Aorta (tissue), 5 donors: ENCODE measurements around the gene SHC1. TPM values are rescaled to one million over a fixed set of nuclear protein-coding genes. Genes with fewer than 3 reads are reported as not detected.
A peak's percentile ranks its signal among the peaks of the same experiment; 100 is the strongest.

Experiments used
- ATAC-seq: fragments of 200-7000 bp; cut with Tn5 transposase; one replicate; pipeline ENCODE4 v1.9.1; 2022; ENCODE audit warnings: moderate library complexity; ENCODE audit not compliant: low FRiP score
- DNase-seq, 2 donors: peaks; one replicate each; pipeline ENCODE4 v3.0.0-alpha.2; 2020
- H3K27ac ChIP-seq, 2 donors: one replicate each; pipeline ENCODE4 v1.5.1; 2013; ENCODE audit warnings: low read length in 2 of 2, mild to moderate bottlenecking in 2 of 2, moderate library complexity in 2 of 2, control low read depth in 1 of 2, inconsistent platforms in 1 of 2, low read depth in 1 of 2
- H3K27me3 ChIP-seq, 2 donors: one replicate each; pipeline ENCODE4 v1.6.1; 2013; ENCODE audit warnings: control low read depth in 1 of 2, low read length in 1 of 2, mild to moderate bottlenecking in 1 of 2, moderate library complexity in 1 of 2; ENCODE audit not compliant: insufficient read depth in 2 of 2, control insufficient read depth in 1 of 2
- H3K36me3 ChIP-seq, 2 donors: one replicate each; pipeline ENCODE4 v1.6.1; 2013; ENCODE audit warnings: control low read depth in 1 of 2, low read length in 1 of 2, mild to moderate bottlenecking in 1 of 2; ENCODE audit not compliant: insufficient read depth in 2 of 2, control insufficient read depth in 1 of 2
- H3K4me1 ChIP-seq, 2 donors: one replicate each; pipeline ENCODE4 v1.6.1; 2013; ENCODE audit warnings: low read length in 2 of 2, control low read depth in 1 of 2, mild to moderate bottlenecking in 1 of 2, moderate library complexity in 1 of 2; ENCODE audit not compliant: insufficient read depth in 2 of 2, control insufficient read depth in 1 of 2
- H3K4me3 ChIP-seq, 2 donors: one replicate each; pipeline ENCODE4 v1.5.1; 2013; ENCODE audit warnings: low read length in 2 of 2, control low read depth in 1 of 2, mild to moderate bottlenecking in 1 of 2
- H3K9me3 ChIP-seq: one replicate; pipeline ENCODE4 v1.6.1; 2013; ENCODE audit warnings: mild to moderate bottlenecking, low read length; ENCODE audit not compliant: control insufficient read depth
- WGBS, 2 donors: extraction: QIAGEN DNeasy Blood & Tissue Kit; methylation state at CpG; one replicate each; pipeline ENCODE4 v1.1.7; 2013; 5-methylcytosine and 5-hydroxymethylcytosine counted together
- intact Hi-C, 2 donors: fragments of 100-400 bp; cut with DNase I; formaldehyde crosslinking; loops; one replicate each; pipeline versions ENCODE4 v1.14.2 to v1.15.0; 2022
- polyA plus RNA-seq, 2 donors: library from polyadenylated mRNA; stranded (reverse); fragments of 200-250 nt; gene quantifications; one replicate each; pipeline ENCODE4 v1.2.3, GENCODE V29; 2013
- total RNA-seq, 2 donors: library from RNA; stranded (reverse); fragmentation: NEBNext Ultra II Directional; extraction: Animal tissue kit (Norgen Biotek cat#: 25700); gene quantifications; one replicate each; pipeline ENCODE4 v1.2.1, GENCODE V29; 2021
- donor health status: healthy with polysubstance abuse.
- donor health status: Bipolar disorder and iron deficiency.
- donor health status: DM: no; HTN: no; CAD: no.
- donor health status: DM: no; HTN: no; CAD: no.
- donor health status: DM: yes; HTN: yes; CAD: no.

The SHC1 gene
- total and polyA plus RNA-seq, 4 donors, result 39.1 to 182 (median 172) TPM

GRCh38 chr1:154960446-154961136 is 10.0 kb downstream of the SHC1 start:
- Histone ChIP-seq H3K4me1 (no peaks in the 10 kb centered on the region), H3K9me3 (no peaks in the 10 kb centered on the region)
- intact Hi-C loops, result no loop called here

GRCh38 chr1:154959426-154959780 is 11.1 kb downstream of the SHC1 start:
- intact Hi-C loops, result loop anchor here in 1 of 2 donors (5.0 kb wide), 1 partner anchor 58 kb away; no protein-coding TSS in a partner anchor
- Histone ChIP-seq H3K4me3 (no peak overlapping the region), H3K9me3 (no peaks in the 10 kb centered on the region), H3K27ac (no peak overlapping the region), H3K4me1 (no peaks in the 10 kb centered on the region), H3K27me3 (no peaks in the 10 kb centered on the region), H3K36me3 (peaks cover 0 to 2% of the 10 kb centered on the region in 2 donors)
- 89 to 92% methylated on average over 7 of the region's 7 CpGs for WGBS, 2 donors
- no peak for ATAC-seq
- DNase-seq, result peak in 1 of 2 donors; percentile 48

More at GRCh38 chr1:154960446-154961136, 10.0 kb downstream of the SHC1 start:
- ATAC-seq (no peak), DNase-seq (peak in 1 of 2 donors; percentile 14)
- Histone ChIP-seq H3K27ac (no peak overlapping the region), H3K27me3 (no peaks in the 10 kb centered on the region), H3K36me3 (peaks cover 0 to 10% of the 10 kb centered on the region in 2 donors), H3K4me3 (peak overlapping the region; percentile 29 to 72)
- WGBS, 2 donors, result 45 to 49% methylated on average over 10 of the region's 10 CpGs

- no peak overlapping the region for H3K4me3 ChIP-seq
- H3K27ac ChIP-seq, result no peak overlapping the region
- peaks cover 0 to 2% of the 10 kb centered on the region in 2 donors for H3K36me3 ChIP-seq
- peak in 1 of 2 donors; percentile 45 for DNase-seq
- 80 to 83% methylated on average over 16 of the region's 16 CpGs for WGBS, 2 donors
- peaks cover 0 to 4% of the 10 kb centered on the region in 2 donors for H3K4me1 ChIP-seq
- no peaks in the 10 kb centered on the region for H3K27me3 ChIP-seq
- ATAC-seq, result no peak
- intact Hi-C loops, result loop anchor here in 1 of 2 donors (5.0 kb wide), 1 partner anchor 58 kb away; no protein-coding TSS in a partner anchor
- H3K9me3 ChIP-seq, result no peaks in the 10 kb centered on the region
These were observed 11.7 kb downstream of the SHC1 start for GRCh38 chr1:154958681-154959425.

GRCh38 chr1:154958036-154958435 is 12.5 kb downstream of the SHC1 start:
- DNase-seq (no peak), ATAC-seq (no peak)
- Histone ChIP-seq H3K4me3 (no peak overlapping the region), H3K9me3 (no peaks in the 10 kb centered on the region), H3K27me3 (no peaks in the 10 kb centered on the region), H3K36me3 (no peaks in the 10 kb centered on the region), H3K27ac (no peak overlapping the region), H3K4me1 (peaks cover 0 to 5% of the 10 kb centered on the region in 2 donors)
- intact Hi-C loops, result loop anchor here in 1 of 2 donors (5.0 kb wide), 1 partner anchor 59 kb away; no protein-coding TSS in a partner anchor
- 58 to 66% methylated on average over 2 of the region's 2 CpGs for WGBS, 2 donors

GRCh38 chr1:154957091-154957657 is 13.4 kb downstream of the SHC1 start:
- 24 to 26% methylated on average over 9 of the region's 9 CpGs for WGBS, 2 donors
- Histone ChIP-seq H3K4me3 (no peak overlapping the region), H3K9me3 (no peaks in the 10 kb centered on the region), H3K36me3 (no peaks in the 10 kb centered on the region), H3K4me1 (peaks cover 0 to 5% of the 10 kb centered on the region in 2 donors), H3K27me3 (no peaks in the 10 kb centered on the region), H3K27ac (no peak overlapping the region)
- DNase-seq (no peak), ATAC-seq (no peak)
- intact Hi-C loops, result loop anchor here in 1 of 2 donors (5.0 kb wide), 1 partner anchor 60 kb away; no protein-coding TSS in a partner anchor

DNA sequence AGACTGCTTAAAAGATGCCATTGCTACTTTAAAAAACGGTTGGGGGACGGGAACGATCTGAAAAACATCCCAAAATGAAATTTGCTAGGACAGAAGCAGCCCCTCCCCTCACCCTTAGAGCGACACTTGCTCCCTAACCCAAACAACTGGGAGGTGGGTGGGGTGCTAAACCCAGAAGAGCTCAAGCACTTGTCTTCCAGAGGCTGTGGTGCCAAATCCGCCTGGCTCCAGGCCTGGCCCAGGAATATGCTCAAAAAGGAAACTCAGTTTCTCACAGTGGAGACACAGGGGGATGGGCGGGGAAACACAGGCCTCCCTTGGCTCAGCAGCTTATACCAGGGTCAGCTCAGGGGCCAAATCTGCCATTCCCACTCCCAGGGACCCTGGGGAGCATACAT is 14.0 kb downstream of the SHC1 start:
- Histone ChIP-seq H3K27me3 (no peaks in the 10 kb centered on the region), H3K4me3 (peak overlapping the region; percentile 21 to 74), H3K27ac (peak overlapping the region in 1 of 2 donors; percentile 86), H3K4me1 (peaks cover 0 to 5% of the 10 kb centered on the region in 2 donors), H3K36me3 (no peaks in the 10 kb centered on the region), H3K9me3 (no peaks in the 10 kb centered on the region)
- ATAC-seq (peak; percentile 53), DNase-seq (peak in 1 of 2 donors; percentile 64)
- 2 to 3% methylated on average over 6 of the region's 6 CpGs for WGBS, 2 donors
- intact Hi-C loops, result loop anchor here in 1 of 2 donors (5.0 kb wide), 1 partner anchor 61 kb away; no protein-coding TSS in a partner anchor

DNA sequence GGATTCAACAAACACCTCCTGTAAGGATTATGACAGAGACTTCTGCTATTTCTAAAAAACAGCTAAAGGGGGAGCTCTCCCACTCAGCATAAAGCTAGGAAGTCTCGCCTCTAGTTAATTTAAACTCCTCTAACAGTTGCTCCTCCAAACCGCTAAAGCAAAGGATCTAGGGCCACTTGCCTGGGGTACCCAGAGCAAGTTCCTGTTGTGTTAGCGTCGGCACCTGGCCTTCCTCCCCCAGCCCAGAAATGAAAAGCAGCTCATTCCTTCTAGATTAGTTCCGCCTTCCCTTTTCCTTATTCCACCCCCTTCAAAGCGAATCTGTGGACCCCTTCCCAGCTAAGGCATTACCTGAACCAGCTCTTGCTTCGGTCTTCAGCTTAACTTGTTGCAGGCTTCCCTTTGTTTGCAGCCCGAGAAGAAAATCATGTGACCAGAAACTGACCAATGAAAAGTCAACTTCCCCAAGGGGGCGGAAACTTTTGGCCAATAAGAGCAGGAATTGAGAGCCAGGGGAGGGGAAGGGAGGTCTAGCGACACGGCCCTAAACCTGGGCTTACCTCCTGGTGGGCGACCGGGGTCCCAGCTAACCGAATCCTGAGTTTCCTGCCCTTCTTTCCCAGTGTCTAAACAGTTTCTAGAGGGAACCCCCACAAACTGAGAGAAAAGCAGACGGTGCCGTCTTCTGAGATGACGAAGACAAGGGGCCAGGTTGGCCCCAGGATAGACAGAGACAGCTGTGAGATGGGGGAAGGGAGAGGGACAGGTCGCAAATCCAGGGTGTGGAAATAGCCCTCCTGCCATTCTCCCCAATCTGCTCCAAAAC is 14.6 kb downstream of the SHC1 start, which contains the start of gene PBXIP1:
PBXIP1 (minus strand) TSS at position 382 of the 826 bp plus-strand sequence. CDS start 2,378 bp downstream, outside the sequence.
- intact Hi-C loops, result loop anchor here in 1 of 2 donors (5.0 kb wide), 1 partner anchor 61 kb away; no protein-coding TSS in a partner anchor
- Histone ChIP-seq H3K27me3 (no peaks in the 10 kb centered on the region), H3K4me3 (peak within 1 kb of the TSS; percentile 72 to 74), H3K36me3 (no peaks in the 10 kb centered on the region), H3K4me1 (peaks cover 0 to 5% of the 10 kb centered on the region in 2 donors), H3K9me3 (no peaks in the 10 kb centered on the region), H3K27ac (peak within 1 kb of the TSS; percentile 8 to 86)
- ATAC-seq (peak; percentile 90), DNase-seq (peak in 1 of 2 donors; percentile 79)
- WGBS, 2 donors, result 0% methylated on average over 18 of the region's 18 CpGs
